OCI-LY7 (cell line): ENCODE data around the gene ASCC2.

Experiments used
- EZH2phosphoT487 ChIP-seq: fragments of 200-600 bp; sonication (generic); IDR thresholded peaks from 2 replicates; pipeline ENCODE4 v1.6.1; 2018; ENCODE audit warnings: low read depth, borderline replicate concordance, mild to moderate bottlenecking, mixed run types, antibody characterized with exemption, low read length, moderate library complexity, mixed read lengths
- TF ChIP-seq, protein P1 (sequence below): fragments of 200-600 bp; sonication (generic); conservative IDR thresholded peaks from 2 replicates; pipeline ENCODE4 v1.5.1; 2014; ENCODE audit warnings: mild to moderate bottlenecking, antibody characterized with exemption, low read length, moderate library complexity, mixed read lengths

GRCh38 chr22:29811377-29811776, 26.7 kb downstream of the ASCC2 start:
- TF ChIP-seq, protein P1, sequence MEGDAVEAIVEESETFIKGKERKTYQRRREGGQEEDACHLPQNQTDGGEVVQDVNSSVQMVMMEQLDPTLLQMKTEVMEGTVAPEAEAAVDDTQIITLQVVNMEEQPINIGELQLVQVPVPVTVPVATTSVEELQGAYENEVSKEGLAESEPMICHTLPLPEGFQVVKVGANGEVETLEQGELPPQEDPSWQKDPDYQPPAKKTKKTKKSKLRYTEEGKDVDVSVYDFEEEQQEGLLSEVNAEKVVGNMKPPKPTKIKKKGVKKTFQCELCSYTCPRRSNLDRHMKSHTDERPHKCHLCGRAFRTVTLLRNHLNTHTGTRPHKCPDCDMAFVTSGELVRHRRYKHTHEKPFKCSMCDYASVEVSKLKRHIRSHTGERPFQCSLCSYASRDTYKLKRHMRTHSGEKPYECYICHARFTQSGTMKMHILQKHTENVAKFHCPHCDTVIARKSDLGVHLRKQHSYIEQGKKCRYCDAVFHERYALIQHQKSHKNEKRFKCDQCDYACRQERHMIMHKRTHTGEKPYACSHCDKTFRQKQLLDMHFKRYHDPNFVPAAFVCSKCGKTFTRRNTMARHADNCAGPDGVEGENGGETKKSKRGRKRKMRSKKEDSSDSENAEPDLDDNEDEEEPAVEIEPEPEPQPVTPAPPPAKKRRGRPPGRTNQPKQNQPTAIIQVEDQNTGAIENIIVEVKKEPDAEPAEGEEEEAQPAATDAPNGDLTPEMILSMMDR = no peak
- TF ChIP-seq EZH2phosphoT487 = no peak
